Right lobe of liver (tissue), 4 donors: ENCODE results near the gene ANKRD29.

ENCODE experiments used
- POLR2A ChIP-seq: fragments of 450-650 bp; IDR thresholded peaks from one replicate; pipeline ENCODE4 v1.6.1; 2017; ENCODE audit warnings: antibody characterized with exemption, mild to moderate bottlenecking
- TF ChIP-seq, protein P1 (sequence below), 4 donors: fragments of 200-600 bp in 3 of 4; fragments of 450-650 bp in 1 of 4; IDR thresholded peaks; one replicate each; pipeline versions ENCODE4 v1.5.1 to v1.8.0; 2016 to 2022; ENCODE audit warnings: antibody characterized with exemption in 4 of 4, mild to moderate bottlenecking in 2 of 4
- donor health status: DM: no; HTN: no; CAD: no.
- donor health status: DM: no; HTN: no; CAD: no.
- donor health status: DM: no; HTN: yes; CAD: no.

DNA sequence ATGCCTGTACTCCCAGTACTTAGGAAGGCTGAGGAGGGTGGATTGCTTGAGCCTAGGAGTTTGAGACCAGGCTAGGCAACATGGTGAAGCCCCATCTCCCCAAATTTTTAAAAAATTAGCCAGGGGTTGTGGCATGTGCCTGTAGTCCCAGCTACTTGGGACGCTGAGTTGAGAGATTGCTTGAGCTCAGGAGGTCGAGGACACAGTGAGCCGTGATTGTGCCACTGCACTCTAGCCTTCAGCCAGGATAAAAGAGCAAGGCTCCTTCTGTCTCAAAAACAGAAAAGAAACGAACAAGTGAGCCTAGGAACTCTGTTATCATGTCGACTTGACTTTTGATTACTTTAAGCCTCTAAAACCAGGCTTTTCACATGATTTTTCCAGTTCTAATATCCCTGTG is 90.1 kb downstream of the ANKRD29 start:
- no peak for TF ChIP-seq POLR2A
- TF ChIP-seq, protein P1, sequence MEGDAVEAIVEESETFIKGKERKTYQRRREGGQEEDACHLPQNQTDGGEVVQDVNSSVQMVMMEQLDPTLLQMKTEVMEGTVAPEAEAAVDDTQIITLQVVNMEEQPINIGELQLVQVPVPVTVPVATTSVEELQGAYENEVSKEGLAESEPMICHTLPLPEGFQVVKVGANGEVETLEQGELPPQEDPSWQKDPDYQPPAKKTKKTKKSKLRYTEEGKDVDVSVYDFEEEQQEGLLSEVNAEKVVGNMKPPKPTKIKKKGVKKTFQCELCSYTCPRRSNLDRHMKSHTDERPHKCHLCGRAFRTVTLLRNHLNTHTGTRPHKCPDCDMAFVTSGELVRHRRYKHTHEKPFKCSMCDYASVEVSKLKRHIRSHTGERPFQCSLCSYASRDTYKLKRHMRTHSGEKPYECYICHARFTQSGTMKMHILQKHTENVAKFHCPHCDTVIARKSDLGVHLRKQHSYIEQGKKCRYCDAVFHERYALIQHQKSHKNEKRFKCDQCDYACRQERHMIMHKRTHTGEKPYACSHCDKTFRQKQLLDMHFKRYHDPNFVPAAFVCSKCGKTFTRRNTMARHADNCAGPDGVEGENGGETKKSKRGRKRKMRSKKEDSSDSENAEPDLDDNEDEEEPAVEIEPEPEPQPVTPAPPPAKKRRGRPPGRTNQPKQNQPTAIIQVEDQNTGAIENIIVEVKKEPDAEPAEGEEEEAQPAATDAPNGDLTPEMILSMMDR (IDR thresholded peaks at IDR 0.05), result no peak
